ENCODE data around the gene IL13RA2. TPM values are rescaled to one million over a fixed set of nuclear protein-coding genes. Genes with fewer than 3 reads are reported as not detected.

The IL13RA2 gene
- 0.23 and 0.34 TPM in 2 replicates for total RNA-seq

- DNase-seq: peak; percentile 36
Observed at GRCh38 chrX:115017455-115017854, at the start of gene IL13RA2. IL13RA2 (minus strand) TSS chrX:115017616; CDS start chrX:115017269, 347 bp downstream.

GRCh38 chrX:115065304-115065703 lies 47.9 kb upstream of the IL13RA2 start:
- DNase-seq: no peak

GRCh38 chrX:115060013-115060412 lies 42.6 kb upstream of the IL13RA2 start:
- no peak for DNase-seq

GRCh38 chrX:115058276-115058675 lies 40.9 kb upstream of the IL13RA2 start:
- peak; percentile 71 for DNase-seq

- no peak for DNase-seq
Observed at GRCh38 chrX:115054876-115055275, 37.5 kb upstream of the IL13RA2 start.

GRCh38 chrX:115053223-115053622 lies 35.8 kb upstream of the IL13RA2 start:
- no peak for DNase-seq

- no peak for DNase-seq
Observed at GRCh38 chrX:115047715-115048114, 30.3 kb upstream of the IL13RA2 start.

- DNase-seq: no peak
Observed at GRCh38 chrX:115047181-115047580, 29.8 kb upstream of the IL13RA2 start.

- no peak for DNase-seq
Observed at GRCh38 chrX:115040417-115040816, 23.0 kb upstream of the IL13RA2 start.

- DNase-seq: no peak
Observed at GRCh38 chrX:115038406-115038805, 21.0 kb upstream of the IL13RA2 start.

- DNase-seq: no peak
Observed at GRCh38 chrX:115036029-115036428, 18.6 kb upstream of the IL13RA2 start.

GRCh38 chrX:115031989-115032388 lies 14.6 kb upstream of the IL13RA2 start:
- no peak for DNase-seq

- DNase-seq: peak; percentile 49
Observed at GRCh38 chrX:115030625-115031024, 13.2 kb upstream of the IL13RA2 start.

- DNase-seq: peak; percentile 83
Observed at GRCh38 chrX:115029869-115030570, 12.6 kb upstream of the IL13RA2 start.

- DNase-seq: no peak
Observed at GRCh38 chrX:115029440-115029839, 12.0 kb upstream of the IL13RA2 start.

GRCh38 chrX:115023811-115024210 lies 6.4 kb upstream of the IL13RA2 start:
- DNase-seq: peak; percentile 30

- peak; percentile 91 for DNase-seq
Observed at GRCh38 chrX:115023139-115023538, 5.7 kb upstream of the IL13RA2 start.

GRCh38 chrX:115021121-115021520 lies 3.7 kb upstream of the IL13RA2 start:
- DNase-seq: no peak

GRCh38 chrX:115018944-115019343 lies 1.5 kb upstream of the IL13RA2 start:
- no peak for DNase-seq

GRCh38 chrX:115018040-115018647 lies 728 bp upstream of the IL13RA2 start:
- peak; percentile 29 for DNase-seq

GRCh38 chrX:115013705-115014104 lies 3.7 kb downstream of the IL13RA2 start:
- DNase-seq: peak; percentile 5

GRCh38 chrX:115011428-115011827 lies 6.0 kb downstream of the IL13RA2 start:
- DNase-seq: no peak

GRCh38 chrX:114999906-115000305 lies 17.5 kb downstream of the IL13RA2 start:
- no peak for DNase-seq

GRCh38 chrX:114997779-114998178 lies 19.6 kb downstream of the IL13RA2 start:
- no peak for DNase-seq

Data from dermis blood vessel endothelial cell (primary cell).